ENCODE measurements around the gene TUBA4B.

Gene TUBA4B

GRCh38 chr2:219272995-219273394 is 20.0 kb downstream of the TUBA4B start:
- DNase-seq (ENCODE audit: low read depth, low spot score): no peak
- no peak overlapping the region for H3K27ac ChIP-seq
- H3K9ac ChIP-seq (ENCODE audit: insufficient read length): no peak overlapping the region
- H3K36me3 ChIP-seq (ENCODE audit: insufficient read depth, low read length): no peaks in the 10 kb centered on the region
- H3K9me3 ChIP-seq (ENCODE audit: low read depth, low read length): no peaks in the 10 kb centered on the region
- TF ChIP-seq EZH2 (IDR thresholded peaks at IDR 0.05) (no peak), POLR2AphosphoS5 (IDR thresholded peaks at IDR 0.05; ENCODE audit: borderline replicate concordance, low read depth, low read length) (no peak), FOXP2 (optimal IDR thresholded peaks at IDR 0.05; ENCODE audit: control extremely low read depth, extremely low read length, insufficient read depth) (no peak)
- H3K4me3 ChIP-seq: no peak overlapping the region

- Histone ChIP-seq H3K27ac (no peak overlapping the region), H3K9me3 (ENCODE audit: low read depth, low read length) (no peaks in the 10 kb centered on the region), H3K4me3 (no peak overlapping the region), H3K9ac (ENCODE audit: insufficient read length) (no peak overlapping the region), H3K36me3 (ENCODE audit: insufficient read depth, low read length) (no peaks in the 10 kb centered on the region)
- DNase-seq (ENCODE audit: low read depth, low spot score): no peak
- TF ChIP-seq EZH2 (IDR thresholded peaks at IDR 0.05) (no peak), POLR2AphosphoS5 (IDR thresholded peaks at IDR 0.05; ENCODE audit: borderline replicate concordance, low read depth, low read length) (no peak), FOXP2 (optimal IDR thresholded peaks at IDR 0.05; ENCODE audit: control extremely low read depth, extremely low read length, insufficient read depth) (no peak)
These were observed 20.9 kb downstream of the TUBA4B start for GRCh38 chr2:219273937-219274336.

- H3K4me3 ChIP-seq: no peak overlapping the region
- H3K9ac ChIP-seq (ENCODE audit: insufficient read length): peak overlapping the region; percentile 48
- DNase-seq (ENCODE audit: low read depth, low spot score): no peak
- H3K36me3 ChIP-seq (ENCODE audit: insufficient read depth, low read length): no peaks in the 10 kb centered on the region
- no peaks in the 10 kb centered on the region for H3K9me3 ChIP-seq (ENCODE audit: low read depth, low read length)
- TF ChIP-seq POLR2AphosphoS5 (IDR thresholded peaks at IDR 0.05; ENCODE audit: borderline replicate concordance, low read depth, low read length) (no peak), EZH2 (IDR thresholded peaks at IDR 0.05) (no peak), FOXP2 (optimal IDR thresholded peaks at IDR 0.05; ENCODE audit: control extremely low read depth, extremely low read length, insufficient read depth) (no peak)
- no peak overlapping the region for H3K27ac ChIP-seq
These were observed 21.4 kb downstream of the TUBA4B start for GRCh38 chr2:219274361-219274921.

GRCh38 chr2:219277703-219278654 is 24.9 kb downstream of the TUBA4B start:
- Histone ChIP-seq H3K4me3 (peak overlapping the region; percentile 83), H3K27ac (peak overlapping the region; percentile 89), H3K9ac (ENCODE audit: insufficient read length) (peak overlapping the region; percentile 72), H3K36me3 (ENCODE audit: insufficient read depth, low read length) (peaks cover 4% of the 10 kb centered on the region; the same call in 1 of the 2 replicates), H3K9me3 (ENCODE audit: low read depth, low read length) (no peaks in the 10 kb centered on the region)
- TF ChIP-seq FOXP2 (optimal IDR thresholded peaks at IDR 0.05; ENCODE audit: control extremely low read depth, extremely low read length, insufficient read depth) (no peak), POLR2AphosphoS5 (IDR thresholded peaks at IDR 0.05; ENCODE audit: borderline replicate concordance, low read depth, low read length) (no peak), EZH2 (IDR thresholded peaks at IDR 0.05) (no peak)
- DNase-seq (ENCODE audit: low read depth, low spot score): peak; percentile 34

GRCh38 chr2:219278655-219279150 is 25.7 kb downstream of the TUBA4B start:
- H3K36me3 ChIP-seq (ENCODE audit: insufficient read depth, low read length): peaks cover 4% of the 10 kb centered on the region; the same call in 1 of the 2 replicates
- no peaks in the 10 kb centered on the region for H3K9me3 ChIP-seq (ENCODE audit: low read depth, low read length)
- DNase-seq (ENCODE audit: low read depth, low spot score): no peak
- H3K27ac ChIP-seq: peak overlapping the region; percentile 89
- H3K9ac ChIP-seq (ENCODE audit: insufficient read length): peak overlapping the region; percentile 72
- H3K4me3 ChIP-seq: peak overlapping the region; percentile 83
- TF ChIP-seq POLR2AphosphoS5 (IDR thresholded peaks at IDR 0.05; ENCODE audit: borderline replicate concordance, low read depth, low read length) (no peak), EZH2 (IDR thresholded peaks at IDR 0.05) (no peak), FOXP2 (optimal IDR thresholded peaks at IDR 0.05; ENCODE audit: control extremely low read depth, extremely low read length, insufficient read depth) (no peak)

- H3K27ac ChIP-seq: peak within 1 kb of the TSS; percentile 89
- TF ChIP-seq FOXP2 (optimal IDR thresholded peaks at IDR 0.05; ENCODE audit: control extremely low read depth, extremely low read length, insufficient read depth) (peak; percentile 91), EZH2 (IDR thresholded peaks at IDR 0.05) (no peak)
These were observed 26.3 kb downstream of the TUBA4B start, which contains the start of gene DNAJB2 for GRCh38 chr2:219279151-219279915. Gene DNAJB2, plus strand, starts transcription at chr2:219279366. Its CDS starts 468 bp downstream, at chr2:219279834.

GRCh38 chr2:219279916-219280516 is 27.0 kb downstream of the TUBA4B start:
- peak overlapping the region; percentile 58; the same call in 1 of the 2 replicates for H3K27ac ChIP-seq
- peak overlapping the region; percentile 83 for H3K4me3 ChIP-seq
- peak overlapping the region; percentile 73 for H3K9ac ChIP-seq (ENCODE audit: insufficient read length)
- TF ChIP-seq POLR2AphosphoS5 (IDR thresholded peaks at IDR 0.05; ENCODE audit: borderline replicate concordance, low read depth, low read length) (no peak), FOXP2 (optimal IDR thresholded peaks at IDR 0.05; ENCODE audit: control extremely low read depth, extremely low read length, insufficient read depth) (no peak)
- no peak for DNase-seq (ENCODE audit: low read depth, low spot score)
- peaks cover 4% of the 10 kb centered on the region; the same call in 1 of the 2 replicates for H3K36me3 ChIP-seq (ENCODE audit: insufficient read depth, low read length)
- no peaks in the 10 kb centered on the region for H3K9me3 ChIP-seq (ENCODE audit: low read depth, low read length)

More at GRCh38 chr2:219279151-219279915, 26.3 kb downstream of the TUBA4B start, which contains the start of gene DNAJB2:
- peak; percentile 79 for DNase-seq (ENCODE audit: low read depth, low spot score)
- Histone ChIP-seq H3K9ac (ENCODE audit: insufficient read length) (peak within 1 kb of the TSS; percentile 73), H3K36me3 (ENCODE audit: insufficient read depth, low read length) (peaks cover 4% of the 10 kb centered on the region; the same call in 1 of the 2 replicates), H3K4me3 (peak within 1 kb of the TSS; percentile 83), H3K9me3 (ENCODE audit: low read depth, low read length) (no peaks in the 10 kb centered on the region)
